ENCODE measurements around the gene GLI2.

DNA sequence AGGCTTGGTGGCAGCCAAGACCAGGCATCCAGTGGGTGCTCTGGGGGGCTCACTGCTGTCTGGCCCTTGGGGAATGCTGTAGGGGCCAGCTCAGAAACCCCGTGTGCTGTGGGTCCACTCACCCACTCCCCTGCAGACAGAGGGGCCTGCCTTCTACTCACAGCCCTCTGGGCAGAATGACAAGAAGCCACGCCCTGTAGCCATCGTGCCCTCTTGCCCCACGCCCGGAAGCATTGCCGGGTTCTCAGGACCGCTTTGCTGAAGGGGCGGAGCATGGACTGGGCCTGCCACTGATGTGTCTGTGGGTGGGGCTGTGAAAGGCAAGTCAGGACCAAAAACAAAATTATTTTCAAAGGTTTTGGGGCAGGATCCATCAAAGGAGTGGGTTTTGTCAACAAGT lies 27.8 kb downstream of the GLI2 start:
- no peak for TF ChIP-seq EZH2 (IDR thresholded peaks at IDR 0.05; ENCODE audit: low read depth, unreplicated experiment)
- TF ChIP-seq POLR2AphosphoS5 (IDR thresholded peaks at IDR 0.05; ENCODE audit: low read depth): no peak
- no peak for TF ChIP-seq CTCF (conservative IDR thresholded peaks at IDR 0.05; ENCODE audit: low read depth in 2 of 2)
- TF ChIP-seq NANOG (IDR thresholded peaks at IDR 0.05; ENCODE audit: borderline replicate concordance): no peak
- no peak for TF ChIP-seq EZH2phosphoT487 (IDR thresholded peaks at IDR 0.05; ENCODE audit: unreplicated experiment)
- TF ChIP-seq ZNF114 (CRISPR knock-in tag; IDR thresholded peaks at IDR 0.05): no peak
- TF ChIP-seq, protein P1, sequence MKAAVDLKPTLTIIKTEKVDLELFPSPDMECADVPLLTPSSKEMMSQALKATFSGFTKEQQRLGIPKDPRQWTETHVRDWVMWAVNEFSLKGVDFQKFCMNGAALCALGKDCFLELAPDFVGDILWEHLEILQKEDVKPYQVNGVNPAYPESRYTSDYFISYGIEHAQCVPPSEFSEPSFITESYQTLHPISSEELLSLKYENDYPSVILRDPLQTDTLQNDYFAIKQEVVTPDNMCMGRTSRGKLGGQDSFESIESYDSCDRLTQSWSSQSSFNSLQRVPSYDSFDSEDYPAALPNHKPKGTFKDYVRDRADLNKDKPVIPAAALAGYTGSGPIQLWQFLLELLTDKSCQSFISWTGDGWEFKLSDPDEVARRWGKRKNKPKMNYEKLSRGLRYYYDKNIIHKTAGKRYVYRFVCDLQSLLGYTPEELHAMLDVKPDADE (IDR thresholded peaks at IDR 0.05): no peak
